ENCODE data around the gene RBM15. TPM values are rescaled to one million over a fixed set of nuclear protein-coding genes. Genes with fewer than 3 reads are reported as not detected.

RBM15 gene
- total and polyA plus RNA-seq, 10 donors = 3.6 to 63.7 (median 37.5) TPM

- WGBS, 5 donors = 84 to 90% (median 89%) methylated on average over 2 of the region's 2 CpGs
- intact Hi-C loops (cut with DNase I; ENCODE audit: low total_unique reads) = no loop called here
Observed at GRCh38 chr1:110321045-110321444, 18.1 kb upstream of the RBM15 start.

GRCh38 chr1:110321846-110322245 lies 17.3 kb upstream of the RBM15 start:
- Histone ChIP-seq H3K4me3 (no peak overlapping the region), H3K27me3 (replicated peaks in 1 of 7) (no peaks in the 10 kb centered on the region), H3K36me3 (no peaks in the 10 kb centered on the region), H3K4me1 (no peaks in the 10 kb centered on the region), H3K27ac (no peak overlapping the region), H3K9me3 (no peaks in the 10 kb centered on the region)
- DNase-seq = no peak
- intact Hi-C loops (cut with DNase I; ENCODE audit: low total_unique reads) = no loop called here
- WGBS, 5 donors = 78 to 95% (median 89%) methylated on average over 4 of the region's 4 CpGs
- TF ChIP-seq CTCF (IDR thresholded peaks at IDR 0.05 in 8 of 11, conservative IDR thresholded peaks at IDR 0.05 in 3 of 11) (no peak), POLR2AphosphoS5 (IDR thresholded peaks at IDR 0.05) (no peak), POLR2A (IDR thresholded peaks at IDR 0.05) (no peak)

More at GRCh38 chr1:110321045-110321444, 18.1 kb upstream of the RBM15 start:
- no peak overlapping the region for H3K27ac ChIP-seq
- no peak overlapping the region for H3K4me3 ChIP-seq
- no peaks in the 10 kb centered on the region for H3K4me1 ChIP-seq
- no peaks in the 10 kb centered on the region for H3K36me3 ChIP-seq
- H3K27me3 ChIP-seq (replicated peaks in 1 of 7) = no peaks in the 10 kb centered on the region
- TF ChIP-seq CTCF (IDR thresholded peaks at IDR 0.05 in 8 of 11, conservative IDR thresholded peaks at IDR 0.05 in 3 of 11) = no peak
- no peak for TF ChIP-seq POLR2A (IDR thresholded peaks at IDR 0.05)
- TF ChIP-seq POLR2AphosphoS5 (IDR thresholded peaks at IDR 0.05) = no peak
- DNase-seq = no peak
- no peaks in the 10 kb centered on the region for H3K9me3 ChIP-seq

- DNase-seq = no peak
- intact Hi-C loops (cut with DNase I; ENCODE audit: low total_unique reads) = no loop called here
- TF ChIP-seq CTCF (IDR thresholded peaks at IDR 0.05 in 8 of 11, conservative IDR thresholded peaks at IDR 0.05 in 3 of 11) (no peak), POLR2A (IDR thresholded peaks at IDR 0.05) (no peak), POLR2AphosphoS5 (IDR thresholded peaks at IDR 0.05) (no peak)
- WGBS, 5 donors = 96 to 100% (median 98%) methylated on average over 1 of the region's 1 CpG
- Histone ChIP-seq H3K36me3 (no peaks in the 10 kb centered on the region), H3K27ac (no peak overlapping the region), H3K4me1 (no peaks in the 10 kb centered on the region), H3K27me3 (replicated peaks in 1 of 7) (no peaks in the 10 kb centered on the region), H3K4me3 (no peak overlapping the region), H3K9me3 (no peaks in the 10 kb centered on the region)
Observed at GRCh38 chr1:110324667-110325066, 14.5 kb upstream of the RBM15 start.

GRCh38 chr1:110326826-110327225 lies 12.4 kb upstream of the RBM15 start:
- DNase-seq = no peak
- Histone ChIP-seq H3K27me3 (replicated peaks in 1 of 7) (no peaks in the 10 kb centered on the region), H3K4me1 (no peaks in the 10 kb centered on the region), H3K4me3 (no peak overlapping the region), H3K27ac (no peak overlapping the region), H3K36me3 (no peaks in the 10 kb centered on the region), H3K9me3 (no peaks in the 10 kb centered on the region)
- intact Hi-C loops (cut with DNase I; ENCODE audit: low total_unique reads) = no loop called here
- WGBS, 5 donors = 59 to 78% (median 75%) methylated on average over 1 of the region's 1 CpG
- TF ChIP-seq POLR2AphosphoS5 (IDR thresholded peaks at IDR 0.05) = no peak
- no peak for TF ChIP-seq CTCF (IDR thresholded peaks at IDR 0.05 in 8 of 11, conservative IDR thresholded peaks at IDR 0.05 in 3 of 11)
- TF ChIP-seq POLR2A (IDR thresholded peaks at IDR 0.05) = no peak

Data from spleen (tissue), 11 donors.